NCI-H1092 treated with DMSO at 0.1 percent for 48 hours (cell line): ENCODE measurements around the gene NKIRAS2.

Experiments used
- DNase-seq: peaks from one replicate; lab custom pipeline; 2025; lab: John Stamatoyannopoulos, UW

NKIRAS2 gene

DNA sequence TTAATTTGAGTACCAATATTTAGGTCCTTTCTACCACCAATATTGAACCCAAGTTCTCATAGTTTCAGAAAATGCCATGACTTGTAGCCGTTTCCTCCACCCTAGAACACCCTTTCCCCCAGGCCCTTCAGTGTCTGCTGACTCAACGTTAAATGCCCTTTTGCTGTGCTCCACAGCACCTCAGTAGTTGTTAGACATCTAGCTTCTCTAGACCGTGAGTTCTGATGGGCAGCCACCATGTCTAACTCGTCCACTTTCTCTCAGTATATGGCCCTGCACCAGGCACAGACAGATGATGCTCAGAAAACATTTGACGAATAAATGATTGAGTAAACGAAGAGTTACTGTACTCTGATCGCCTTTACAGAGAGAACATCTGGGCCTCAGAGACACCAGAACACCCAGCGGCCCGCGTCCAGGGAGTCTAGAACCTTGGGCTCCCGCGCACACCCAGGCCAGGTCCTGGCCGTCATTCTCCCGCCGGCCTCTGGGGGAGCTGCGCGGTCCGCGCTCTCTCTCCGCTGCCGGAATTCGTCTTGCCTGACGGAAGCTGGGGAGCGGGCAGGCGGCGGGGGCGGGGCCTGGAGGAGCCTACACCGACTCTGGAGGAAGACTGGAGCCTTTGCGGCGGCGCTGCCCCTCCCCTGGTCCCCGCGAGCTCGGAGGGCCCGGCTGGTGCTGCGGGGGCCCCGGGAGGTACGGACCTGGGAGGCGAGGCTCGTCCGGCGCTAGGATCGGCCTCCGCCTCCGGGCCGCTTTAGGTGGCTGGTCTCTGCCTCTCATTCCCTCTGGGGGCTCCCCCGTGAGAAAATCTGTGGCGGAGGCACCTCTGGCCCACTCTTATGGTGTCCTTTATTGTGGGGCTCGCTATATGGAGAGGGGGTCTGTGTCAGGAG, at the start of gene NKIRAS2:
NKIRAS2 (plus strand) TSS at position 582 of the 896 bp plus-strand sequence. CDS start 1,488 bp downstream, outside the sequence.
- peak; percentile 85 for DNase-seq

DNA sequence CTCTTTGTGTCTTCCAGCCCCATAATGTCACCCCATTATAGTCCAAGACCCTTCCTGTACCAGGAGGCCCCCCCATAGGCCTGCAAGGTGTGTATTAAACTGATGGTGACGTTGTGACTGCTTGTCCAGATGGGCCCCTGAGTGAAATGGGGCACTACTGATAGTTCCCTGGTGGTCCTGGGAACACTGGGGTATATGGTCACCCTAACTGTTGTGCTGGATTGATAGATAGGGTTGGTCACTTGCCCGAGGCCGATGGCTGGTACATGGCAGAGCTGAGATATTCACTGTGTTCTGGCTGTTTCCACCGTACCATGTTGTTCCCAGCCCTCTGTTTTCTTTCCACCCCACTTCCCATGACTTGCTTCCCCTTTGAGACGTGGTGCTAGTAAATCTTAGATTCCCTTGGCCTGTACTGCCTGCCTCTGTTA, 49.0 kb upstream of the NKIRAS2 start:
- no peak for DNase-seq

DNA sequence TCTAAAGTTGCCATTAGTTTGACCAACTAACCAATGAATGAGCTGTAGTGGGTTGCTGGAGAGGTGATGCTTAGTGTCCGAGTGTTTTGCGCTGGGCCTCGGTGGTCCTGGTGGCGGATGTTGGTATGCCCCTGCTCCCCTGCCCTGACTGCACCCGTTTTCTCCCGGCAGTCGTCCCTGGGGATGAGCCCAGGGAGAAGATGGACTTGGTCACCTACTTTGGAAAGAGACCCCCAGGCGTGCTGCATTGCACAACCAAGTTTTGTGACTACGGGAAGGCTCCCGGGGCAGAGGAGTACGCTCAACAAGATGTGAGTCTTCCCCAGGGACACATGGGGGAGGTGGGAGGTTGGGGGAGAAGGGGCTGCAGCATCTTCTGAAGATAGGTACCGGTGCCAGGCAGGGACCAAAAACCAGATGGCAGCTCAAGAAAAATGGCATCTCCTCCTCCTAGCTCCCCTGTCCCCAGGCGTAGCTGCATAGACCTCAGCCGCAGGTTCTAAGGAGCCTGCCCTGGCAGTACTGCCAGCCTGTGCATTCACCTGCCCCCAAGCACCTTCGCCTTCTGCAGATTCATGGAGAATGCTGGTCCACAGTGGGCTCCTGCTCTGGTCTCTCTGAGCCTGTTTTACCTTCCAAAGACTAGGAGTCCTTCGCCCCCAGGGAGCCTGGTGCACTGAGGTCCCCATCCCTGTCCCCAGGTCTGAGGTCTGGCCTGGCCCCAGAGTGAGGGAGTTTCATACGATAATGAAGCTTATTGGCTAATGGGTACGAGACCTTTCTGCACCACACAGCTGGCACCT, 48.0 kb upstream of the NKIRAS2 start:
- no peak for DNase-seq

DNA sequence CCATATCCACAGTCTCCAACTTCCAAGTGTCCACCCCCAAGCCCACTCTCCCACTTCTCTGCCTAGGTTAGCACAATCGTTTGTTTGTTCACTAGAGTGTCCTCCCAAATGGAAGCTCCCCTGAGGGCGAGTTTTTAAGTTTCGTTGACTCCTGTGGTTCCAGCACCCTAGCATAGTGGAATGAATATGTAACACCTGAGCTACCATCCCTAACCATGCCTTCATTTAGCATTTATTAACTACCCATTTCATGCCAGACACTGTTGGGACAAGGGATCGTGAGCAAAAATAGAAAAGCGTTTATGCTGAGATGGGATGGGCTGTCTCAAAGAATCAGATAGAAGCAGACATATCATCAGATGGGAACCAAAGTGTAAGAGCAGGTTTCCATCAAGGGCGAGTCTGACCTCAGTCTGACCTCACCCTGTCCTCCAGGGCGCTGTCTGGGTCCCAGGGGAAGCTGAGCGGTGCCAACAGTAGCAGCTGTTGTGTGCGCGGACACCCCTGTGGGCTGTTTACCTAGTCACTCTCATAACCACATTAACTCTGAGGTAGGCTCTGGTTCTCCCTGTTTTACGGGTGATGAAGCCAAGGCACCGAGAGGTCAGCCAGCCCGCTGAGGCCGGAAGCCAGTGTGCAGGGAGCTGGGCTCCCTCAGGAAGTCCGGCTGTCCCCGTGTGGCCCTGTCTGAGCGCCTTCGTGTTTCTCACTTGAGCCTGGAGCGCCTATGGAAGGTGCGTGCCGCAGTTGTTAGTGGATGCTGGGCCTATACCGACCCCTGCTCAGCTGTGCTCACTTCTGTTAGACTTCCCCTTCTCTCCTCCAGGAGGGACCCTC, 47.1 kb upstream of the NKIRAS2 start:
- peak; percentile 93 for DNase-seq

DNA sequence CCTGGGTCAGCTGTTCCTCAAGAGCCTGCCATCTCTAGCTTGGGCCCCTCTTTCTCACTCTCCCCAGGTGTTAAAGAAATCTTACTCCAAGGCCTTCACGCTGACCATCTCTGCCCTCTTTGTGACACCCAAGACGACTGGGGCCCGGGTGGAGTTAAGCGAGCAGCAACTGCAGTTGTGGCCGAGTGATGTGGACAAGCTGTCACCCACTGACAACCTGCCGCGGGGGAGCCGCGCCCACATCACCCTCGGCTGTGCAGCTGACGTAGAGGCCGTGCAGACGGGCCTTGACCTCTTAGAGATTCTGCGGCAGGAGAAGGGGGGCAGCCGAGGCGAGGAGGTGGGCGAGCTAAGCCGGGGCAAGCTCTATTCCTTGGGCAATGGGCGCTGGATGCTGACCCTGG, 46.5 kb upstream of the NKIRAS2 start:
- no peak for DNase-seq

DNA sequence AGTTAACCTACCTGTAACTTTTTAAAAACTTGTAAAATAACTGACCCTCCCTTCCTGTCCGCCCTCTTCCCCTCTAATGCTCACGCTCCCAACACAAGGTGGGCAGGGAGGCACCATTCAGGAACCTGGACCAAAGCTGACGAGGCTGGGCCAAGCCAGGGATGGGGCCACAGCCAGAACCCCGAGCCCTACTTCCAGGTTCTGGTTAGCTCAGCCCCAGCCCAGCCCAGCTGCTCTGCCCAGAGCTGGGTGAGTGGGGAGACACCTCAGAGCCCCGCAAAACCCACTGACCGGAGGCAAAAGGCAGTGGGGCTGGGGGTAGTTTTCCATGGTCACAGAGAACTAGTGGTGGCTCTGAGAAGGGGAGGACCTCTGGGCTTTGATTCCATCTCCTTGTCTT, 45.9 kb upstream of the NKIRAS2 start:
- DNase-seq, result no peak

DNA sequence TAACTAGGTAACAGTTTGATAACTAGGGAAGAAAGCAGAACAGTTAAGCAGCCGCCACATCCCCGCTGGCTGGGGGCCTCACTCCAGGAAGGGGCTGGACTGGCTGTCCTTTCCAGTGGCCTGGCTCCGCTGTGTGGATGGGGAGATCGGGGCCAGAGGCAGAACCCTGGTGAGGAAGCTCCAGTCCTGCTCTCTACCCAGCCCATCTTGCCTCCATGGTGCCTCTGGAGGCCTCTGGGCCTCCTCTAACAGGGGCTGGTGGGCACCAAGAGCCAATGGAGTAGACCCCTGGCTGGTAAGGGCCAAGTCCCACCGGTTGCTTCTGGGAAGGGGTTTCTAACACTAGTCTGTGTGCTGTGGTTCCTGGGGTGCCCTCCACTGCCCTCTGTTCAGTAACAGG, 45.2 kb upstream of the NKIRAS2 start:
- DNase-seq, result no peak

DNA sequence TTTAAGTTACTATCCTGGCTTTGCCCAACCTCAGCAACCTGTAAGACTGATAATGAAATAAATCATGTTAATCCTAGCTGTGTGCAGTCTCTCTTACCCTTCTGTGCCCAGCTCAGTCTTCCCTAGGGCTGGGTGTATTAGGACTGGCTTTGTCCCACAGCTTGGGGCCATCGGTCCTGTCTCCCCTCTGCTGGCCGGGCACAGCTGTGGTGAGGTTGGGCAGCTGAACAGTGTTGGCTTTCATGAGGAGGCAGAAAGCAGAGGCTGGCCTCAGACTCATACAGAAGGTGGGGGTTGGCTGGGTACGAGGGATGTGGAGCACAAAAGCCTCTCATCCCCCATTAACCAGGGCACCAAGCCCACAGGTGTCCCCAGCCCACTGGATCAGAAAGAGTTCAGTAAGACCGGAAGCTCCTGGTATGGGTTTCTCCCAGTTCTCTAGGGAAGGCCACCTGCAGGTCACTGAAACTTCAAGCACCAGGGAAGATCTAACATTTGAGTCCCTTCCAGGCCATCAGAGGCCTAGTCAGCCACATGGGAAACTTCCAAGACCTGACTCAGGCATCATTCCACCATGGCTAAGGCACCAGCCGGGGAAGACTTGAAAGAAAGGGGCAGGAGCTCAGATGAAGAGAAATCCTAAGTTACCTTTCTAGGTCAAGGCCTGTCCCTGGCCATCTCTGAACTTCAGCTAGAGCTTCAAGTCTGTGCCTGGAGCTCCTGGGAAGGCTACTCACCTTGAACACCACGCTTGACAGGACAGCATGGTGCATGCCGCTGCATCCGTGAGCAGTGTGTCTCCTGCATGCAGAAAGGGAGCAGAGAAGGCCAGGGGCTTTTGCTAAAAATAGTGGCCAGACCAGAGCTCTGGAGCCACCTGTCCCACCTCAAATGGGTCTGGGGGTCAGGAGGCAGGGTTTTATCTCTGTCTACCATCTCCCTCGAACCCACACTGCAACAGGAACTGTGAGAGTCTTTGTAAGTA, 44.5 kb upstream of the NKIRAS2 start:
- DNase-seq, result no peak

DNA sequence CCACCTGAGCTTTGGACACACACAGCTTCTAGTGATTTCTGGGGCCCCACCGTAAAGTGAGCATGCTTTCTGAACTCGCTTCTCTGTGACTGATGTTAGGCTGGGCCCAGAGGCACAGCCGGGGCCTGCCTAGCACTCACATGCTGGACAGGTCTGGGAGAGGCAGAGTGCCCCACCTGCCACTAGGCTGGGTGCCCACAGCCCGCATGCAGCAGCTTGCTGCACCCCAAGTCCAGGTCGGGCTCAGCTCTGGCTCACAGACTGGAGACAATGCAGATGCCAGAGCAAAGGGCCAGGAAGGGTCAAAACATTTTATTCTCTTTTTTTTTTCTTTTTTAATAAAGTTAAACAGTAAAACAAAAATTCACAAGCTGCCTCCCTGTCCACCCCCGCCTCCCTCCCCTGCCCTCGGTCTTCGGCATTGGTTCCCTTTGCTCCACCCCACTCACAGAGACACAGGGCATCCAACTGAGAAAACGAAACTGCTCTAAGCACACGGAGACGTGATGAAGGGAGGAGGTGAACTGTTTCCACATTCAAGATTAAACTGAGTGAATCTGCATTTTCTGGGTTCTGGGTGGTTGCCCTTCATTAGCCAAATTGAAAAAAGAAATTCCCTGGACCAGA, 43.6 kb upstream of the NKIRAS2 start:
- no peak for DNase-seq

DNA sequence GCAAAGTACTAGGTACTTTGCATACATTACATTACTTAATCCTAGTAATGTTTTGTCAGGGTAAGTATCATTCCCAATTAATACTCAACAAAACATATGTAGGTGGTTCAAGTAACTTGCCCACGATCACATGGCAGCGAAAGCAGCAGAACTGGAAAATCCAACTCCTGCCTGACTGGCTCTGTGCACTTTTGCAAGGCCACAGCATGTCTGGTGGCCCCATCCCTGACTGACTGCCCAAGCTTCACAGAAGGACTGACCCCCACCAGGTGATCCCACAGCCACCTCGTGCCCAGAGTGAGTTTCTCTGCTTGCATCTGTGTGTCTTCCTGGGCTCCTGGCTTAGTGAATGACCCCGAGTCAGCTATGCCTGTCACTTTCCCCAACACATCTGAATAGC, 41.9 kb upstream of the NKIRAS2 start:
- no peak for DNase-seq

DNA sequence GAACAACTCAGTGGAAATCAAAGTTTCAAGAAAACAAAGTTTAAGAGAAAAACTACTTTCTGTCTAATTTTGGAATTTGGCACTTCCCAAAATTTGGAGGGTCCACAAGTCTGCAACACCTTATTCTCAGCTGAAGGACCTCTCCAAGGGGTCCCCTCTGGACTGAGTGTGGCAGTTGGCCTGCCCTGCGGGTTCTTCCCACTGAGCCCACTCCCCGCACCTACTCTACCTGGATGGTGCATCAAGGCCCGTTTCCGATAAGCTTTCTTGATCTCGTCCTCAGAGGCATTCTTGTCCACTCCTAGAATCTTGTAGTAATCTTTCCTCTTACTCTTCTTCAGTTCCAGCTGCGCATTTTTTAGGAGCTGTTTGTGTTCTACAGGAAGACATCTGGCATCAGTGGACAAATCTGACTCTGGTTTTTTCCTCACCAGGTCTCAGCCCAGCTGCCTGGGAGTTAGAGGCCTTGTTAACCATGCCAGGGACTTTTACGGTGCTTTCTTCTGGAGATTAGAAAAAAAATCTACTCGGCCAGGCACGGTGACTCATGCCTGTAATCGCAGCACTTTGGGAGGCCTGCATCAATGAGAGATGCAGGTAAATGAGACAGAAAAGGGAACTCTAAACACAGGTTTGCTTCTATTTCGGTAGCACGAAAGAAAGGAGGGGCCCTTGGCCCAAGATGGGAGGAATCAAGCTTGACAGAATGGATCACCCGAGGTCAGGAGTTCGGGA, 37.7 kb upstream of the NKIRAS2 start:
- no peak for DNase-seq

DNA sequence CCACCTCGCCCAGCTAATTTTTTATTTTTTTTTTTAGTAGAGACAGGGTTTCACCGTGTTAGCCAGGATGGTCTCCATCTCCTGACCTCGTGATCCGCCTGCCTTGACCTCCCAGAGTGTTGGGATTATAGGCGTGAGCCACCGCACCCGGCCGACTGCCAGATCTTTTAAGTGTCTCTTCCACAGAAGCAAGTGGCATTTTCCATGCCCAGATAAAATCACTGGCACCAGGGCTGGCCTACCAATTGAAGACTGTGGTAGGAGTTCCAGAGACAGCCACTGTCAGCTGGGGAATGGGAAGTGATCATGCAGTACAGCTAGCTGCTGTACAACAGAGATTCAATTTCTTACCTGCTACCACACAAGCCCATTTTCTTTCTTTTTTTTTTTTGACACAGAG, 35.4 kb upstream of the NKIRAS2 start:
- DNase-seq, result no peak

DNA sequence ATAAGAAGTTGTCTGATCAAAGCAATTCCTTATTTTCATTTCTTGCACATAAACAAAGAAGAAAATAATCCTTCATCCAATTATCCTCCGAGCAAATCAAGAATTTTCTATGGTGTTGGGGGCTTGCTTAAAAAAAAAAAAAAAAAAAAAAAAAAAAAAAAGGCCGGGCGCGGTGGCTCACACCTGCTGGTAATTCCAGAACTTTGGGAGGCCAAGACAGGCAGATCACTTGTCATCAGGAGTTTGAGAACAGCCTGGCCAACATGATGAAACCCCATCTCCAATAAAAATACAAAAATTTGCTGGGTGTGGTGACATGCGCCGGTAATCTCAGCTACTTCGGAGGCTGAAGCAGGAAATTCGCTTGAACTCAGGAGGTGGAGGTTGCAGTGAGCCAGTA, 34.0 kb upstream of the NKIRAS2 start:
- DNase-seq, result no peak

DNA sequence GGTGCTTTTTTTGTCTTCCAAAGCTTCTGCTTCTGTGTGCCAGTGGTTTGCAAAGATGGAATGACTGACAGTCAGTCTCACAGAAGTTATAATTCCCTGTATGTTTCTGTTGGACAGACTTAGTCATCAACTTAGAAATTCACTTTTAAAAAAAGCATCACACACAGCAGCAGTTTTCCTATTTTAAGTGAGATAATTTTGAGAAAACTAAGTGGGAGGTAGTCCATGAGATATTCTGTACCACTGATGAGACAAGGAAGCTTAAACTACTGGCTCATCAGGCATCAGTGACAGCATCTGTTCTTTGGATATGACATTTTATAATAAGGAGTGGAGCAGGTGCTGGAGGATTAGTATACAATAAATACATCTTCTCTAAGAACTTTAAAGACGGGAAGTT, 33.3 kb upstream of the NKIRAS2 start:
- DNase-seq, result no peak

DNA sequence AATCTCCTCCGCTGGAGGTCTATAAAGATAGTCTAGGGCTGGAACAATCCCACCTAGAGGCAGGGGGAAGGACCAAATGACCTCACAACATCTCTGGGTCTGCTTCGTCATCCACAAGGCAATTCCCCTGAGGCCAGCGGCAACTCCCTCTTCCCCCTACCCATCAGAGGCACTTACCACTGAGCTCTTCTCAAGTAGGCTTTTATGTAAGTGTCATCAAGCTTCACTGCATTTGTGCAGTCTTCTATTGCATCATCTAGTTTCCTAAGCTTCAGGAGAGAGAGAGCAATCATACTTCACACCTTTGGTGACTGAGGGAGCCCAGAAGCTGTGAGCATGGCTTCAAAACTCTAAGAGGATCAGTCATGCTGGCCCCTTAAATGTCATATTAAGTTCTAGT, 32.2 kb upstream of the NKIRAS2 start:
- no peak for DNase-seq

DNA sequence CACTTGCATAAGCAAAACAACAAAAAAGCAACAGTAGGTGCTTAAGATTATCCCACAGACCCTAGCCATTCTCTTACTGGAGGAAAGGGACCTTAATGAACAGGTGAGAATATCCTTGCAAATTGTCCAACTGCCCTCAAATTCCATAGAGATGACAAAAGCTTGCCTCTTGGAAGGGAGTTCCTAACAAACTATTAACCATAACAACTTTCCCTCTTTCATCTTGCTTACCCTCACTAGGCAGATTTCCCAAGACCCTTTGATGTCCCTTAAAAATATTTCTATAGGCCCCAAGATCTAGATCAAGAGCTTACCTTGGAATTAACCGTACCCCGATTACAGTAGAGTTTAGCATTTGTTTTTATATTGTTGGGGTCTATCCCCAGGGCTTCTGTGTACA, 31.5 kb upstream of the NKIRAS2 start:
- DNase-seq, result no peak

DNA sequence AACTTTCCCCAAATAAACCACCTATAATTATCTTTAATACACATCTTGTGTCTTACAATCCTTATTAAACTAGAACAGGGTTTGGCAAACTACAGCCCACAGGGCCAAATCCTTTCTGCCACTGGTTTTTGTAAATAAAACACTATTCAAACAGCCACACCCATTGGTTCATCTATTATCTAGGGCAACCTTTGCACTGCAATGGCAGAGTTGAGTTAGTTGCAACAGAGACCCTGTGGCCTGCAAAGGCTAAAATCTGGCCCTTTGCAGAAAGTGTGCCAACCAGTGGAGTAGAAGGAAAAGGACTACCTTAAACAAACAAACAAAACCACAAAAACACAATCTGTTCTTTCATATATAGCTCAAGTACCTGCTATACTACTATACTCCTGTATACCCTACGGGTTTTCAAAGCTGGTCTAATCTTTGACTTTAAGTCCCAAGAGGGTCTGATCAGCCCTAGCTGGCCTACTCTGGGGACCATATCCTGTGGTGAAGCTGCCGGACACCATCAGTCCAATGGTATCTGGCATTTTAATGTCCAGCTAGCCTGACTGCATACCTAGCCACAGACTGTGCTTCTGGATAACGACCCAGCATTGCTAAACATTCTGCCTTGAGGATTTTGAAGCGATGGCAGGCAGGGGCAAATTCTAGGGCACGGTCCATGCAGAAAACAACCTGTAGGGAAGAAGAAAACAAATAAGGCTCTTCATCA, 30.0 kb upstream of the NKIRAS2 start:
- DNase-seq, result no peak

DNA sequence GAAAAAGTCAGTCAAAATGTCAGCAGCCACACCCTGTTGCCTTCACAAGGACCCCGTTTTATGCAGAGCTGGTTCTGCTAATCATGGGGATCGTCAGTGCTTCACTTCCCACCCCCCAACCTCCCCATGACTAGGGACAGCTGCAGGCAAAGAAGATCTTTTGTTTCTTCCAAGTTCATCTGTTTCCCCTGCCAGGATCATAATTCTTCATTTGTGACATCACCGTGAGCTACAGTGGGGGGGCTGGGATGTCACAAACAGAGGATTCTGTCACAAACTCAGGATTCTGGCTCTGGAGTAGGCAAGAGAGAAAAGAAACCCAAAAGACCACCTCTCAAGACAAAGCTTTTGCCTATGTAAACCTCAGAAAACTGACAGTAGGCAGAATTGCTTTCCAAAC, 27.3 kb upstream of the NKIRAS2 start:
- no peak for DNase-seq

DNA sequence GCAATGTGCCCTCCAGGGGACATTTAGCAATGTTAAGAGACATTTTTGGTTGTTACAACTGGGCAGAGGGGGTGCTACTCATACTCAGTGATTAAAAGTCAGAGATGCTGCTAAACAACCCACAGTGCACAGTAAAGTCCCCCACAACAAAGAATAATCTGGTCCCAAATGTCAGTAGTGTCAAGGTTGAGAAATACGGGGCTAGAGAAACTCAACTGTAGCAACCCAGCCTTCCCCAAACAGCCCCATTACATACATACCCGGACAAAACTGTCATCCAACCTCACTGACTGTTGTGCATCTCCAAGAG, 23.1 kb upstream of the NKIRAS2 start:
- DNase-seq, result no peak
